Ascending aorta (tissue), 2 donors: Measurements from ENCODE around the gene ATXN10. TPM values are rescaled to one million over a fixed set of nuclear protein-coding genes. Genes with fewer than 3 reads are reported as not detected.
"Not testable (repeated sequence)": the region's sequence is repeated elsewhere in the genome, so short reads cannot be mapped to it uniquely, and the experiment has no call there.

ENCODE experiments used
- DNase-seq, 2 donors: peaks; one replicate each; pipeline ENCODE4 v3.0.0-alpha.2; 2019; ENCODE audit warnings: low spot score in 2 of 2
- H3K27ac ChIP-seq, 2 donors: fragments of 200-600 bp; sonication (generic); one replicate each; pipeline ENCODE4 v1.5.1; 2016 to 2017; ENCODE audit warnings: mild to moderate bottlenecking in 1 of 2
- H3K27me3 ChIP-seq: fragments of 200-600 bp; sonication (generic); one replicate; pipeline ENCODE4 v1.5.1; 2017
- H3K36me3 ChIP-seq, 2 donors: fragments of 200-600 bp; sonication (generic); one replicate each; pipeline ENCODE4 v1.5.1; 2016
- H3K4me1 ChIP-seq, 2 donors: fragments of 200-600 bp; sonication (generic); one replicate each; pipeline ENCODE4 v1.5.1; 2016 to 2017; ENCODE audit warnings: mild to moderate bottlenecking in 1 of 2
- H3K4me3 ChIP-seq, 2 donors: fragments of 200-600 bp; sonication (generic); one replicate each; pipeline ENCODE4 v1.5.1; 2016 to 2017; ENCODE audit warnings: mild to moderate bottlenecking in 1 of 2
- H3K9me3 ChIP-seq, 2 donors: fragments of 200-600 bp; sonication (generic); one replicate each; pipeline ENCODE4 v1.5.1; 2016
- intact Hi-C: fragments of 100-400 bp; cut with DNase I; formaldehyde crosslinking; loops from one replicate; pipeline ENCODE4 v1.15.1; 2023
- total RNA-seq: library from RNA; depleted of rRNA; stranded (reverse); fragments of >200 nt; gene quantifications from one replicate; pipeline ENCODE4 v1.1.0, GENCODE V29; 2016
- TF ChIP-seq, protein P1 (sequence below), 3 experiments: fragments of 200-600 bp in 2 of 3; fragments of 450-650 bp in 1 of 3; sonication (generic) in 2 of 3; IDR thresholded peaks; one replicate each; pipeline ENCODE4 v1.5.1; 2016 to 2019; ENCODE audit warnings: antibody characterized with exemption in 3 of 3, mild to moderate bottlenecking in 1 of 3, moderate library complexity in 1 of 3

Gene ATXN10
- total RNA-seq, 1 donor from 2014 or later: 82.1 TPM

DNA sequence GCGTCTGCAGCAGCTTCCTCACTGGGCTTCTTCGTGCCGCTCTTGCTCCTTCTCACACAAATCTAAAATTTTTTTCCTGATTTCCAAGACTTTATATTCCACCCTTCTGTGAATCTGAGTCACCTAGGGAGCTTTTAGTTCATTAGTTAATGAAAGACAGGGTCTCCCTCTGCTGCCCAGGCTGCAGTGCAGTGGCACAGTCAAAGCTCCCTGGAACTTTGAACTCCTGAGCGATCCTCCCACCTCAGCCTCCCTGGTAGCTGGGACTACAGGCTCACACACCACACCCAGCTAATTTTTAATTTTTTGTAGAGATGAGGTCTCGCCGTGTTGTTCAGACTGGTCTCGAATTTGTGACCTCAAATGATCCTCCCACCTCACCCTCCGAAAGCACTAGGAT is 116.9 kb downstream of the ATXN10 start:
- DNase-seq: no peak
- Histone ChIP-seq H3K27me3 (no peaks in the 10 kb centered on the region), H3K4me3 (no peak overlapping the region), H3K9me3 (no peaks in the 10 kb centered on the region), H3K27ac (no peak overlapping the region), H3K36me3 (peaks cover 0 to 7% of the 10 kb centered on the region in 2 donors), H3K4me1 (peaks cover 6 to 9% of the 10 kb centered on the region in 2 donors)
- TF ChIP-seq, protein P1, sequence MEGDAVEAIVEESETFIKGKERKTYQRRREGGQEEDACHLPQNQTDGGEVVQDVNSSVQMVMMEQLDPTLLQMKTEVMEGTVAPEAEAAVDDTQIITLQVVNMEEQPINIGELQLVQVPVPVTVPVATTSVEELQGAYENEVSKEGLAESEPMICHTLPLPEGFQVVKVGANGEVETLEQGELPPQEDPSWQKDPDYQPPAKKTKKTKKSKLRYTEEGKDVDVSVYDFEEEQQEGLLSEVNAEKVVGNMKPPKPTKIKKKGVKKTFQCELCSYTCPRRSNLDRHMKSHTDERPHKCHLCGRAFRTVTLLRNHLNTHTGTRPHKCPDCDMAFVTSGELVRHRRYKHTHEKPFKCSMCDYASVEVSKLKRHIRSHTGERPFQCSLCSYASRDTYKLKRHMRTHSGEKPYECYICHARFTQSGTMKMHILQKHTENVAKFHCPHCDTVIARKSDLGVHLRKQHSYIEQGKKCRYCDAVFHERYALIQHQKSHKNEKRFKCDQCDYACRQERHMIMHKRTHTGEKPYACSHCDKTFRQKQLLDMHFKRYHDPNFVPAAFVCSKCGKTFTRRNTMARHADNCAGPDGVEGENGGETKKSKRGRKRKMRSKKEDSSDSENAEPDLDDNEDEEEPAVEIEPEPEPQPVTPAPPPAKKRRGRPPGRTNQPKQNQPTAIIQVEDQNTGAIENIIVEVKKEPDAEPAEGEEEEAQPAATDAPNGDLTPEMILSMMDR (IDR thresholded peaks at IDR 0.05): no peak
- intact Hi-C loops: no loop called here

DNA sequence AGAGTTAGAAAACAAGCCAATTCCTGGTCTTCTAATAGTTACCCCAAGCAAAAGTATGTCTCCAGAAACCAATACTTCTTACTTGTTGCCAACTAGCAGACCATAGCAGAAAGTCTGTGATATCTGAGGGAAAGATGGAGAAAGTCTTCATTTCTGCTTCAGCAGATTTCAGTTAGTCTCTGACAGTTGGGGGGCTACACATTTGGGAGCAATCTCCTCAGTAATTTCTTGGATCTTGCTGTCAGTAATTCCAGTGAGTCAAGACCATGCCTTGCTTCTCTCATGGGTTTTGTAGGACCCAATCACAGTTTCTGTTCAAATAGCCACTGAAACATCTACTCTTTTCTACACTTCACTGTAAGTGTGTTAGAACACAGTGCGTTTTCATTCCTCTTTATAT is 118.8 kb downstream of the ATXN10 start:
- Histone ChIP-seq H3K36me3 (peaks cover 0 to 21% of the 10 kb centered on the region in 2 donors), H3K4me3 (no peak overlapping the region), H3K27me3 (no peaks in the 10 kb centered on the region), H3K4me1 (peaks cover 0 to 6% of the 10 kb centered on the region in 2 donors), H3K27ac (no peak overlapping the region), H3K9me3 (peaks cover 0 to 8% of the 10 kb centered on the region in 2 donors)
- intact Hi-C loops: no loop called here
- no peak for DNase-seq
- TF ChIP-seq, protein P1 (IDR thresholded peaks at IDR 0.05): no peak

GRCh38 chr22:45793161-45793560 is 121.5 kb downstream of the ATXN10 start:
- Histone ChIP-seq H3K27ac (no peak overlapping the region), H3K4me3 (no peak overlapping the region), H3K27me3 (no peaks in the 10 kb centered on the region), H3K36me3 (peaks cover 0 to 29% of the 10 kb centered on the region in 2 donors), H3K4me1 (no peaks in the 10 kb centered on the region), H3K9me3 (peaks cover 6 to 18% of the 10 kb centered on the region in 2 donors)
- intact Hi-C loops: no loop called here
- DNase-seq: no peak
- TF ChIP-seq, protein P1 (IDR thresholded peaks at IDR 0.05): no peak

DNA sequence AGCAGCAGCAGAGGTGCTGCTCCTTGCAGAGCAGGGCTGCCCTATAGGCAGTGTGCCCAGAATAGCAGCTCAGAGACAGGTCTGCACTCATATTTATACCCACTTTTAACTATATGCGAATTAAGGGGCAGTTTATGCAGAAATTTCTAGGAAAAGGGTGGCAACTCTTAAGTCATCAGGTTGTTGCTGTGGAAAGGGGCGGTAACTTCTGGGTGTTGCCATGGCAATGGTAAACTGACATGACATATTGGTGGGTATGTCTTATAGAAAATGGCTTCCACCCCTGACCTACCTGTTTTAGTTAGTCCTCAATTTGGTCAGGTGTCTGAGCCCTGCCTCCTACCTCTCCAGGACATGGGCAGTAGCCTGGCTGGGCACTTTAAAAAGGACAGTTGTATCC is 122.3 kb downstream of the ATXN10 start:
- TF ChIP-seq, protein P1 (IDR thresholded peaks at IDR 0.05): no peak
- intact Hi-C loops: no loop called here
- Histone ChIP-seq H3K9me3 (peaks cover 6 to 18% of the 10 kb centered on the region in 2 donors), H3K4me1 (no peaks in the 10 kb centered on the region), H3K27me3 (no peaks in the 10 kb centered on the region), H3K4me3 (no peak overlapping the region), H3K27ac (no peak overlapping the region), H3K36me3 (peaks cover 0 to 29% of the 10 kb centered on the region in 2 donors)
- no peak for DNase-seq

GRCh38 chr22:45796009-45796408 is 124.4 kb downstream of the ATXN10 start:
- Histone ChIP-seq H3K36me3 (peaks cover 0 to 29% of the 10 kb centered on the region in 2 donors), H3K9me3 (peaks cover 6 to 18% of the 10 kb centered on the region in 2 donors)
- H3K4me3 ChIP-seq, H3K27ac ChIP-seq, H3K27me3 ChIP-seq, DNase-seq, intact Hi-C loops, H3K4me1 ChIP-seq: not testable (repeated sequence)

DNA sequence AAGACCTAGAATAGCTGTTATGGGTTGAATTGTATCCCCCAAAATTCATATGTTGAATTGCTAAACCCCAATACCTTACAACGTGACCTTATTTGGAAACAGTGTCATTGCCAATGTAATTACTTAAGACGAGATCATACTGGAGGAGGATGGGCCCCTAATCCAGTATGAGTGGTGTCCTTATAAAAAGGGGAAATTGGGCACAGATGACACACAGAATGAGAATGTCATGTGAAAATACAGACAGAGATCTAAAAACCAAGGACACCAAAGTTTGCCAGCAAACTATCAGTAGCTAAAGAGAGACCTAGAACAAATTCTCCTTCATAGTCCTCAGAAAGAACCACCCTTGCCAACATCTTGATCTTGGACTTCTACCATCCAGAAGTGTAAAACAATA is 127.7 kb downstream of the ATXN10 start:
- no peaks in the 10 kb centered on the region for H3K27me3 ChIP-seq
- DNase-seq: no peak
- TF ChIP-seq, protein P1 (IDR thresholded peaks at IDR 0.05): no peak
- H3K4me1 ChIP-seq: no peaks in the 10 kb centered on the region
- no peak overlapping the region for H3K4me3 ChIP-seq
- no peak overlapping the region for H3K27ac ChIP-seq
- peaks cover 6 to 18% of the 10 kb centered on the region in 2 donors for H3K9me3 ChIP-seq
- peaks cover 0 to 19% of the 10 kb centered on the region in 2 donors for H3K36me3 ChIP-seq
- intact Hi-C loops: no loop called here
